Body of pancreas (tissue), 4 donors: Measurements from ENCODE around the gene RPP40.

Experiments used
- POLR2A ChIP-seq, 3 donors: fragments of 450-650 bp; IDR thresholded peaks; one replicate each; pipeline ENCODE4 v1.6.1; 2016; ENCODE audit warnings: antibody characterized with exemption in 3 of 3, mild to moderate bottlenecking in 2 of 3
- TF ChIP-seq, protein P1 (sequence below), 7 experiments: fragments of 450-650 bp in 4 of 7; fragments of 200-600 bp in 3 of 7; sonication (generic) in 3 of 7; IDR thresholded peaks; one replicate each; pipeline ENCODE4 v1.5.1; 2016 to 2019; ENCODE audit warnings: antibody characterized with exemption in 7 of 7

GRCh38 chr6:4958624-4959023, 45.2 kb downstream of the RPP40 start:
- TF ChIP-seq, protein P1, sequence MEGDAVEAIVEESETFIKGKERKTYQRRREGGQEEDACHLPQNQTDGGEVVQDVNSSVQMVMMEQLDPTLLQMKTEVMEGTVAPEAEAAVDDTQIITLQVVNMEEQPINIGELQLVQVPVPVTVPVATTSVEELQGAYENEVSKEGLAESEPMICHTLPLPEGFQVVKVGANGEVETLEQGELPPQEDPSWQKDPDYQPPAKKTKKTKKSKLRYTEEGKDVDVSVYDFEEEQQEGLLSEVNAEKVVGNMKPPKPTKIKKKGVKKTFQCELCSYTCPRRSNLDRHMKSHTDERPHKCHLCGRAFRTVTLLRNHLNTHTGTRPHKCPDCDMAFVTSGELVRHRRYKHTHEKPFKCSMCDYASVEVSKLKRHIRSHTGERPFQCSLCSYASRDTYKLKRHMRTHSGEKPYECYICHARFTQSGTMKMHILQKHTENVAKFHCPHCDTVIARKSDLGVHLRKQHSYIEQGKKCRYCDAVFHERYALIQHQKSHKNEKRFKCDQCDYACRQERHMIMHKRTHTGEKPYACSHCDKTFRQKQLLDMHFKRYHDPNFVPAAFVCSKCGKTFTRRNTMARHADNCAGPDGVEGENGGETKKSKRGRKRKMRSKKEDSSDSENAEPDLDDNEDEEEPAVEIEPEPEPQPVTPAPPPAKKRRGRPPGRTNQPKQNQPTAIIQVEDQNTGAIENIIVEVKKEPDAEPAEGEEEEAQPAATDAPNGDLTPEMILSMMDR (IDR thresholded peaks at IDR 0.05): no peak
- TF ChIP-seq POLR2A (IDR thresholded peaks at IDR 0.05): no peak
